GM21529 (cell line): ENCODE measurements around the gene RBM10.

Experiments
- ATAC-seq: cut with Tn5 transposase; IDR thresholded peaks from one replicate; pipeline ENCODE4 v1.9.1; 2021; ENCODE audit not compliant: unreplicated experiment

RBM10 gene

DNA sequence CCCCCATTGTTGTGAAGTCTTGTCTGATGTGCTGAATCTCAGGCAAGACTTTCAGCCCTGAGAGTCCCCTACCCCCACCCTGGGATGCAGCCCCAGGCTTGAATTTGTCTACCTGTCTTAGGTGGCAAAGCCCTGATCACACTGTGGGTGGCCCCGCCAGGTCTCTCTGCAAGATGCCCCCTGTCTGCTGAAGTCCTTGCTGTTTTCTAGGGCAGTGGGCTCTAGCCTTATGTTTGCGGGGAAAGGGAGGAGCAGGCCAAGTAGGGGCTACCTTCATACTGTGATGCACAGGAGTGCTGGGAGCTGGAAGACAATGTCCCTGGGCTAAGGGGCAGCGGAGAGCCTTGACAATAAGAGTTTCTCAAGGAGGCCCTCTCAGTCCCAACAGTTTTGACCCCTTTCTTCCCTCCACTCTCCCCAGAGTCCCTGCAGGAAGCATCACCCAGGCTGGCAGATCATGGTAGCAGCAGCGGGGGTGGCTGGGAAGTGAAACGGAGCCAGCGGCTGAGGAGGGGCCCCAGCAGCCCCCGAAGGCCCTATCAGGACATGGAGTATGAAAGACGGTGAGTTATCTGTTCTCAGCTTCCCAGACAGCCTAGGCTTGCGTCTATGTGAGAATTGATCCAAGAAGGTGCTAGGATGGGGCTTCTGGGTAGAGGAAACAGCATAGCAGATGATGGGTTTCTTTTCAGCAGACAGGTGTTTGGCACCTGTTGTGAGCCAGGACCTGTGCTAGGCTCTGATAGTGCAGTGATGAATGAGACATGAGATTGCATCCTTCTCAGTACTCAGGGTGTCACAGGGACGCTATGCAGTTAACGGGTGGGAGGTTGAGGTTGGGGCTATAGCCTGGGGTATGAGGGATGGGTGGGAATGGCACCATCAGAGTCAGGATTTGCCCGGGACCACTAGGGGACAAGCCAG lies 2.2 kb downstream of the RBM10 start:
- no peak for ATAC-seq

DNA sequence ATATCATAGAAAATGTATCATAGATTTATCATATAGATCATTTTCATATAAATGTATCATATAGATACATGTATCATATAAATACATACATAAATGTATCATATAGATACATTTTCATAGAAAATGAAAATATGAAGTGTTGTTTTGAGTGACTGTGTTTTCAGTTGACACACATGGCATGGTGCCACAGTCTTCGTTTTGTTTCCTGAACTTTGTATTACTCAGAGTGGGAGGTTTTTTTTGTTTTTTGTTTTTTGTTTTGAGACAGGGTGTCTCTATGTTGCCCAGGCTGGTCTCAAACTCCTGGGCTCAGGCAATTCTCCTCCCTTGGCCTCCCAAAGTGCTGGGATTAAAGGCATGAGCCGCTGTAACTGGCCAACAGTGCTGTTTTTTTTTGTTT lies 3.9 kb downstream of the RBM10 start:
- ATAC-seq = no peak

DNA sequence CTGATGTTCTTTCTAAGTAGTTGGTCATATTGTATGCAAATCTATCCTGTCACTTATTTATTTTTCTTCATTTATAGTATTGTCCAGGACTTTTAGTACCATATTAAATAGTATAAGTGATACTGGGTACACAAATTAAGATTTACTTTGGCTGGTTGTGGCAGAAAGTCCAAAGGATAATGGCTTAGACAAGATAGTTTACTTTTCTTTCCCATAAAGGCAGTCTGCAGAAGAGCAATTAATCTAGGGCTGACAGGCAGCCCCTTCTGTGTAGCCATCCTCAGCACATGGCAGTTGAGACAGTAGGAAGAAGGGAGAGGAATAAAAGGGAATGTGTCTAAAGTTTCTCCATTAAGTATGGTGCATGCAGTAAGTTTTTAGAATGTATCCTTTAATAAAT lies 6.4 kb downstream of the RBM10 start:
- ATAC-seq = no peak

DNA sequence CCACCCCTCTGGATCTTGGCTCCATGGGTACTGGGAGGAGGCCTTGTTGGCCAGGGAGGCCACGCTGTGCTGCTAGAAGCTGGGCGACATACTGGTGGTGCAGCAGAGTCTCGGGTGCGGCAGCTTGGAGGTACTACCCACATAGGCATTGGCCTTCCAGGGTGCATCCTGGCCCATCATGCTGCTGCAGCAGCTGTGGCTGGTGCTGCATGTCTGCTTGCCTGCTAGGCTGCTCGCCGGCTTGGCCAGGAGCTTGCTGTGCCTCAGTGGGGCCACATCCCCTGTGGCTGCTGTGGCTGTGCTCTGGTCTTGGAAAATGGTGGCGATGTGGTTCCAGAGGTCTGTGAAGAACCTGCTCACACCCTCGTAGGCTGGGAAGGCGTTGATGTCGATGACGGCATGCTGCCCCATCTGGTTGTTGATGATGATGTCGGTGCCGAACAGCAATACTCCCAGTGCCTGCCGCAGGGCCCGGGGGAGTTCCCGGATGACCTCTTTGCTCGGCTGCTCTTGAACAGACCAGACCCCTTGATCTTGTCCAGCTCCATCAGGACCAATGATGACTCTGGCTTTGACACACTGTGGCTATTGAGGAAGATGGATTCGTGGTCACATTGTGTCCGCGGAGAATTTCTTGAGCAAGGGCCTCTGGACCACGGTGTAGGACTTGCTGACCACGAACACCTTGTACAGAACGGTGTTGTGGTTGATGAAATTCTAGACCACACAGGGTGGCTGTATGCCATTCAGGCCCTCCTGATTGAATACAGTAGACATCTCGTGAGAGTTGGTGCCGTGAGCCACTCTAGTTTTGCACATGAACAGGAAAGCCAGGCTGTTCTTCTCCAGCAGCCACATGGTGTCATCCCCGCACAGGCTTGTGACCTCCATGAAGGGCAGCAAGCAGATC lies 11.8 kb downstream of the RBM10 start:
- no peak for ATAC-seq

DNA sequence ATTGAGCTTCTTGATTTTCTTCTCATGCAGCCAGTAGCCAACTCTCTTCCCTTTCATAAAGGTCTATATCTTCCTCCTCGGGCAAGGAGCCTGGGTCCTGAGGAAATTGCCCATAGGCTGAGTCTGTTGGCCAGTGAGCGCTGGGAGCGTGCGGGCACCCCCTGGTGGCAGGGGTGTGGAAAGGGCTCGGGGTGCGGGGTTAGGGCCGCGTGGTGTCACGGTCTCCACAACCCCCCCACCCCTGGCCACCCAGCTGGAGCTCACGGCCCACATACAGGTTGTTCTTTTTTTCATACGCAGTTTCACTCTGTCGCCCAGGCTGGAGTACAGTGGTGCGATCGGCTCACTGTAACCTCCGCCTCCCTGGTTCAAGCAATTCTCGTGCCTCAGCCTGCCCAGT lies 13.1 kb downstream of the RBM10 start:
- ATAC-seq = no peak

DNA sequence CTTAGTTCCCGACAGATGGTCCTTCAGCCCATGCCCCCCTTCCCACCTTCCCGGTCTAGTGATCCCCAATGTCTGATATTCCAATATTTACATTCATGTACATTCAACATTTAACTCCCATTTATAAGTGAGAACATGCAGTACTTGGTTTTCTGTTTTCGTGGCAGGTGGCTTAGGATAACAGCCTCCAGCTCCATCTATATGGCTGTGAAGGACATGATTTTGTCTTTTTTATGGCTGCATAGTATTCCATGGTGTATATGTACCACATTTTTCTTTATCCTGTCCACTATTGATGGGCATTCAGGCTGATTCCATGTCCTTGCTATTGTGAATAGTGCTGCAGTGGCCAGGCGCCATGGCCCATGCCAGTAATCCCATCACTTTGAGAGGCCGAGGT lies 13.8 kb downstream of the RBM10 start:
- ATAC-seq = no peak

DNA sequence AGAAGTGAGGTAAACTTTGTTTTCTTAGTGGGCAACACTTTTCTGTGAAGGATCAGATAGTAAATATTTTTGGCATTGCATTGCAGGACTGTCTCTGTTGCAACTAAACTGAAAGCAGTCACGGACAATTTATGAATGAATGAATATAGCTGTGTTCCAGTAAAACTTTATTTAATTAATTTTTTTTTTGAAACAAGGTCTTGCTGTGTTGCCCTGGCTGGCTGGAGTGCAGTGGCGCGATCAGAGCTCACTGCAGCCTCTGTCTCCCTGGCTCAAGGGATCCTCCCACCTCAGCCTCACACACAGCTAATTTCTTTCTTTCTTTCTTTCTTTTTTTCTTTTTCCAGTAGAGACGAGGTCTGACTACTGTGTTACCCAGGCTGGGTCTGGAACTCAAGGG lies 15.8 kb downstream of the RBM10 start:
- ATAC-seq = no peak

DNA sequence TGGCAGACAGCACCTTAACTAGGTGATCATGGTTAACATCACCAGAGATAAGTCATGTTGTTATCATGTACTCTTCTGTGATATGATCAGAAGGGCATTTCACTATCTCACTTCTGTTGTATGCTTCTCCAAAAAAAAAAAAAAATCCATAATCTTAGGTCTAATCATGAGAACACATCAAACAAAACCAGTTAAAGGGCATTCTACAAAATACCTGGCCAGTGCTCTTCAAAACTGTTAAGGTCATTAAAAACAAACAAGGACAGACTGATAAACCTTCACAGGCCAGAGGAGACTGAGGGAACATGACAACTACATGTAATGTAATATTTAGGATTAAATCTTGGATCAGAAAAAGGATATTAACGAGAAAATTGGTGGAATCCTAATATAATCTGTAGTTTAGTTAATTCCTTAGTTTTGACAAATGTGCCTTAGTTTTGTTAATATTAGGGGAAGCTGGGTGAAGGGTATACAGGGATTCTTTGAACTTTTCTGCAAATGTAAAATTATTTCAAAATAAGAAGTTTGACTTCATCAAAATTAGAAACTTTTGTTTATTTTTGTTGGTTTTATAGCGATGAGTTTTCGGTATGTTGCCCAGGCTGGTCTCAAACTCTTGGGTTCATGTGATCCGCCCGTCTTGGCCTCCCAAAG lies 18.0 kb downstream of the RBM10 start:
- ATAC-seq = no peak

DNA sequence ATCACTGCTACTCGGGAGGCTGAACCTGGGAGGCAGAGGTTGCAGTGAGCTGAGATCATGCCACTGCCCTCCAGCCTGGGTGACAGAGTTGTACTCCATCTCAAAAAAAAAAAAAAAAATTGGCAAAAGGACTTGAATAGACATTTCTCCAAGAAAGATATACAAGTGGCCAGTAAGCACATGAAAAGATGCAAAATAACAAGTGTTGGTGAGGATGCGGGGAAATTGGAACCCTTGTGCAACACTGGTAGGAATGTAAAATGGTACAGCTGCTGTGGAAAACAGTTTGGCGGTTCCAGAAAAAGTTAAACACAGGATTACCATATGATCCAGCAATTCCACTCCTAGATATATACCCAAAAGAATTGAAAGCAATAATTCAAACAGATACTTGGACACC lies 19.4 kb downstream of the RBM10 start:
- ATAC-seq = no peak

DNA sequence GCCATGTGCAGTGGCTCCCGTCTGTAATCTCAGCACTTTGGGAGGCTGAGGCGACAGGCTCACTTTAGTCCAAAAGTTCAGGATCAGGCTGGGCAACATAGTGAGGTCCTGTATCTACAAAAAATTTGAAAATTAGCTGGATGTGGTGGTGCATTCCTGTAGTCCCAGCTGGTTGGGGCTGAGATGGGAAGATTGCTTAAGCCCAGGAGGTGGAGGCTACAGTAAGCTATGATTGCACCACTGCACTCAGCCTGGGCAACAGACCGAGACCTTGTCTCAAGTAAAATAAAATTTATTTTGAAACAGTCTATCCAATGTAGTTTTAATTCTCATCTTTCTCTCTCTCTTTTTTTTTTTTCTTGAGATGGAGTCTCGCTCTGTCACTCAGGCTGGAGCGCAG lies 21.1 kb downstream of the RBM10 start:
- ATAC-seq = no peak

DNA sequence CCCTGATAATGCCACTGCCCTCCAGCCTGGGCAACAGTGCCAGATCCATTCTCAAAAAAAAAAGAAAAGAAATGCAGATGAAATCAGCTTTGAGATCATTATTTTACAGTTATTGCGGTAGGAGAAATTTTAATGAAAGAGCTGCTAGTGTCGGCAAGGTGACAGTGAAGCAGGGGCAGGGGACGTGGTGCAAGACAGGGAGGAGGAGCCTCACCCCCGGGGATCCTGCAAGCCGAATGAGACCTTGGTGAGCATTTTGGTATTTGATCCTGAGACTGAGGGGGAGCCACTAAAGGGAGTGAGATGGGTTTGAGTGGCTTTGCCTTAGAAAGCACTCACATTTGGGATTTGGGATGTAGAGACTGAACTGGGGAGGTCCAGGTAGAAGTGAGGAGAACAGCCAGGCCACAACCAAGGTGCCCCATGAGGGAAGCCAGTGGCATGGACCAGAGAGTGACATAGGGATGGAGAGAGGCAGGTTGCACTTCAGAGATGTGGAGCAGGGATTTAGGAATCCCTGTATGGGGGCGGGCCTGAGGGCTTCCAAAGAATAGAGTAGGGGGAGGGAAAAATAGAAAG lies 23.6 kb downstream of the RBM10 start:
- ATAC-seq = no peak

DNA sequence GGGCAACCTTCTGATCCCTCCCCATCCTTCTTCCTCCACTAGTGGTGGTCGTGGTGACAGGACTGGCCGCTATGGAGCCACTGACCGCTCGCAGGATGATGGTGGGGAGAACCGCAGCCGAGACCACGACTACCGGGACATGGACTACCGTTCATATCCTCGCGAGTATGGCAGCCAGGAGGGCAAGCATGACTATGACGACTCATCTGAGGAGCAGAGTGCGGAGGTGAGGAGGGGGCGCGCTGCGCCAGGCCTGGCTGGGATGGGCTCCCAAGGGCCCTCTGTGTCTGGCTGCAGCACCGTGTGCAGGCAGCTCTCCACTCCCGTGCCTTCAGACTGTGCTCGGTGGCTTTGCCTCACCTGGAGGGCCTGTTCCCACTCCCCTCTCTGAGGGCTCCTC lies 24.3 kb downstream of the RBM10 start:
- no peak for ATAC-seq

DNA sequence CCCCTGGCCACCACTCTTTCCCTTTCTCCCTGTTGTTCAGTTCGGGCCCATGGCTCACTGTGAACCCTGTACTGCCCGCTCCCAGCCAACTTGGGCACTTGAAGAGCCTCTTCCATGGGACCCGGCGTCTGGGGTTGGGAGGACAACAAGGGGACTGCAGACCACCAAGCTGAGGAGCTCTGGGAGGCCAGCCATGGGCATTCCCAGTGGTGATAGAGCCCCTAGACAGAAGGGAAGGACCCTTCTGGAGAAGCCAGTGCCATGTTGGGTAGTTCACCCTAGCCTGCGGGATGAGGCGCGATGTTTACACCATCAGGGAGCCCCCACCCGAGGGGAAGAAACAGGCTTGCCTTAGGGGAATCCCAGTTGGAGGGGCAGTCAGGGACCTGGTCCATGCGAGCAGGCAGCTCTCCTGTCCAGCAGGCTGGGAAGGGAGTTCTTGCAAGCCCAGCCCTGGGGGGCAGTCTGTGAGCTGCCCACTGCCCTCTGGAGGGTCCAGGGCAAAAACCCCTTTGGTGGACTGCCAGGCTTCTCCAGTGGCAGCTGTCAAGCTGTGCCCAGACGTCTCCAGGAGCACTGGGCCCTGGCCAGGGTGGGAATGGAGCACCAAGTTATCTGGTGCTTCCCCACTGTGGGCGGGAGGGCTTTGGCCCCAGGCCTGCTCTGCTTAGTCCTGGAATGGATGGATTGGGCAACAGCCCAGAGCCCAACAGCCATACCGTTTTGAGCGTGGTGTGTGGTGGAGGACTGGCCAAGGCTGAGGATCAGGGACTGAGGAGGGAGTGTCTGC lies 24.9 kb downstream of the RBM10 start:
- ATAC-seq = no peak

DNA sequence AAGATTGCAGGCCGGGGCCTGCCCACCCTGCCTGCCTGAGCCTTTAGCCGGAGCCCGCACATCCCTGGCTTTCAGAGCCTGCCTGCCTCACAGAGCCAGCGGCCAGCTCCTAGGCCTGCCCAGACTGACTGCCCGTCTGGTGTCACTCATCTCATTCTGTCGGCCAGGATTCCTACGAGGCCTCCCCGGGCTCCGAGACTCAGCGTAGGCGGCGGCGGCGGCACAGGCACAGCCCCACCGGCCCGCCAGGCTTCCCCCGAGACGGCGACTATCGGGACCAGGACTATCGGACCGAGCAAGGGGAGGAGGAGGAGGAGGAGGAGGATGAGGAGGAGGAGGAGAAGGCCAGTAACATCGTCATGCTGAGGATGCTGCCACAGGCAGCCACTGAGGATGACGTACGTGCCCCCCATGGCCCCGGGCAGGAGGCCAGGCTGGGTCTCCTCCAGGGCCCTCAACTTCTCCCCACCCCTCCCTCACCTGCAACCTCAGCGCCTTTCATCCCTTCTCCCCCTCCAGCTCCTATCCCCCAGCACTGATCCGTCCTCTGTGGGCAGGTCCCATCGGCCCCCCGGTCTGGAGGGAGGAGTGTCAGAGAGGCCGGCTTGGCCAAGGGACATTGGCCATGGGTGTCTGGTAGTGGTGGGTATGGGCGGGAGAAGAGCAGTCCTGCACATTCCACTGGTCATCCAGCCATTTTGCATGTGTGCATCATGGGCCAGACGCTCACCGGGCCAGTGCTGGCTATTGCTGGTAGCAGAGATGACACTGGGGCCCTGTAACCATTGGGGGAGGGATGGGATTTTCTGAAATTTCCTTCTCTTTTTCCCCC lies 26.1 kb downstream of the RBM10 start:
- no peak for ATAC-seq

DNA sequence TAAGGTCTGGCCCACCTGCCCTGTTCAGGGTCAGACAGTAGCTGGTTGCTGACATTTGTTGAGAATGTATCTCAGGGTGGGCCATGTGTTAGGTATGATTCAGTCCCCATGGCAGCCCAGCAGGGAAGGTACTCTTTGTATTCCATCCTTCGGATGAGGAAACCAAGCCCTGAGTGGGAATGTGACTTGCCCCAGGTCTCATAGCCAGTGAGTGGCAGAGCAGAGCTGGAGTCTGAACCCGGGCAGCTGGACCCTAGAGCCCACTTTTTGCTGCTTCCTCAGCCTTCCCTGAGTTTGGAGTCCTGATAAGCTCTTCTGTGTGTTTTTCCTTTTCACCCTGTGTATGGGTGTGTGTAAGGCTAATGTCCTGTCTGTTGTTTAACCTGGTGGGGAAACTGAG lies 27.0 kb downstream of the RBM10 start:
- ATAC-seq = no peak

DNA sequence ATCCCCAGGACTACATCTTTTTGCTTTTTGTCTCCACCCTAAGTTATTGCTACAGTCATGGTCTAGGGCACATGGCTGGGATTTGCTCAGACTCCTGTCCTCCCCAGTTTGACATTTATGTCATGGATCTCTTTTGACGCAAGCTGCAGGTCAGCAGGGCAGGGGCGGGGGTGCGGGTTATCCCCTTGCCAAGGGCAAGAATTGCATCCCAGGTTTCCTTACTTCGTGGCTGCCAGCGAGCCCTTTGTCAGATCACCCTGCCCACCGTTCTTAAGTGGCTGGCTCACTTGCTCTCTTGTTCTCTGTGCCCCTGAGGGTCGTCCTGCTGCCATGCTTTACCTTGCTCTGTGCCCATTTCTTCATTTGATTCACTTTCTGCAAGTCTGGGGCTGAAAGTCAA lies 27.5 kb downstream of the RBM10 start:
- ATAC-seq = no peak

DNA sequence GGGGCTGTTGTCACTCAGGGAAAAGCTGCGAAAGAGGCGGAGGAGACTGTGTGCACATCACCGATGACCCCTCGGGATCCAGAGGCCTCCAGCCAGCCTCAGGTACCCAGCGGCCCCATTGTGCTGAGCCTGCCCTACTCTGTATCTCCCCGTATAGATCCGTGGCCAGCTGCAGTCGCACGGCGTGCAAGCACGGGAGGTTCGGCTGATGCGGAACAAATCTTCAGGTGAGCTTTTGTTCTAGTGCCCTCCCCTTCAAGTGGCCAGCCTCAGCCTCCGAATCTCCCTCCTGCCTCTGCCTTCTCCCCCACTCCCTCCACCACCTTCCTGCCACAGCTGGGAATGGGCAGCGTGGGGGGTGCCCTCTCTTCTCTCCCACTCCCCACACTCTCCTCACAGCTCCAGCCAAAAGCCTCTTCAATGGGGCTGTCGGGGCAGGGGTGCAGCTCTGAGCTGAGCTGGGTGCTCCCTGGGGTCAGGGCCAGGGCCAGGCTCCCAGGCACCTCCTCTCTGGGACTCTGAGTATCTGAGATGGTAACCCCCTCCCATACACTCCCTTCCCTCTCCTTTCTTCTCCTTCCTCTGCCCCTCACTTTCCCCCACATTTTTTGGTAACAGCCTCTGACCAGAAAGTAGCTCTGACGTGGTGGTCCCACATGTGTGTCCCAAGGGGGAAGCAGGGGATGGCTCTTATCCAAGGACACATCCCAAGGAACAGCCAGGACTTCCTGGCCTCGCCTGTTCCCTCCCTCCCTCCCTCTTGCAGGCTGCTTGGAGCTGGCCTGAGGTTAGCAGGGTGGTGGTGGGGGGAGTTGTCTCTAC lies 28.2 kb downstream of the RBM10 start:
- ATAC-seq = no peak

DNA sequence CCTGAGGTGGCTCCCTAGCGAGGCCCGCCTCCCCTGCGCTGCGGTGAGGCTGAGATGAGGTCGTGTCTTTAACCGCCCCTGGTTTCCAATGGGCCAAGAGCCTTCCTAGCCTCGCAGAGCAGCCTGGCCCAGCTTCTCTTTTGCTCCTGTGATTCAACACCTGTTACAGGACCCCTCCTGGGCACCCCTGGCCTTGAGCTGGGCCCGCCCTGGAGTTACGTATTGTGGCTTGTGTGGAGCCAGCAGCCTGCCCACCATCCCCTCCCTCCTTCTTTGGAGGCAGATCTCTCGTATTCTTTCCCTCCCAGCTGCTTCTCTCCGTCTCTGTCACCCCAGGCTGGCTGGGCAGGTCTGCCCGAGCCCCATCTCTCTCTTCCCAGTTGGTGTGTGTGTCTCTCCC lies 29.4 kb downstream of the RBM10 start:
- ATAC-seq = no peak
